Measurements from ENCODE around the gene ITIH2.

GRCh38 chr10:7718685-7719084 is 15.6 kb downstream of the ITIH2 start:
- TF ChIP-seq MAX (IDR thresholded peaks at IDR 0.05; ENCODE audit: low read depth, low read length): no peak
- no peak for TF ChIP-seq CTCF (IDR thresholded peaks at IDR 0.05; ENCODE audit: low read depth, low read length)
- TF ChIP-seq POLR2A (IDR thresholded peaks at IDR 0.05; ENCODE audit: extremely low read depth, insufficient read length): no peak
